GM19240 (cell line): ENCODE results near the gene C10orf88.
A peak's percentile ranks its signal among the peaks of the same experiment; 100 is the strongest.
"Not testable (repeated sequence)": the region's sequence is repeated elsewhere in the genome, so short reads cannot be mapped to it uniquely, and the experiment has no call there.

ENCODE experiments used
- DNase-seq: peaks from one replicate; pipeline ENCODE4 v3.0.0; 2011; ENCODE audit warnings: low spot score; ENCODE audit not compliant: insufficient read length

Gene C10orf88

DNA sequence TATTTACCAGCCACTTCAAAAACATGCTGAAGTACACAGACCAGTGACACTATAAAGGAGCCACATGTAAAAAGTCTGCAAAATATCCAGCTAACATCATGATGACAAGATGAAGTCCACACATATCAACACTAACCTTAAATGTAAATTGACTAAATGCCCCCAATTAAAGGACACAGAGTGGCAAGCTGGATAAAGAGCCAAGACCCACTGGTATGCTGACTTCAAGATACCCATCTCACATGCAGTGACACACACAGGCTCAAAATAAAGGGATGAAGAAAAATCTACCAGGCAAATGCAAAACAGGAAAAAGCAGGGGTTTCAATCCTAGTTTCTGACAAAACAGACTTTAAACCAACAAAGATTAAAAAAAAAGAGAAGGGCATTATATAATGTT, 12.9 kb upstream of the C10orf88 start:
- DNase-seq, result no peak

DNA sequence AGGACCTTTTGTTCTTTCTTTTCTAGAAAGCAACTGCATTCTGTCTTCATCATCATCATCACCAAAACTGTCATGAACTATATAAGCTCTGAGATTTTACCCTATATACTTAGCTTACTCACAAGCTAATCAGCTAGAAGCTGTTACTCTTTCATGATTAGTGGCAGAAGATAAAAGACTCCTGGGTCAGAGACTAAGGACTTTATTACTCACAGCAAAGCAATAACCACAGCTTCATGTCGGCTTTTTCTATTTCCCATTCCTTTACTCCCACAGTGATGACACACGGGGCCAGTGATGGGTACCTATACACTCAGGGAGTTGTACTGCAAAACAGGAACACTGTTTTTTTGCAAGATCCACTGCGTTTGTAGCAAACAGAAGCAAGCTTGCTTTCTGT, 8.4 kb upstream of the C10orf88 start:
- DNase-seq, result no peak

- DNase-seq, result no peak
These were observed 3.4 kb upstream of the C10orf88 start for GRCh38 chr10:122957474-122957873.

DNA sequence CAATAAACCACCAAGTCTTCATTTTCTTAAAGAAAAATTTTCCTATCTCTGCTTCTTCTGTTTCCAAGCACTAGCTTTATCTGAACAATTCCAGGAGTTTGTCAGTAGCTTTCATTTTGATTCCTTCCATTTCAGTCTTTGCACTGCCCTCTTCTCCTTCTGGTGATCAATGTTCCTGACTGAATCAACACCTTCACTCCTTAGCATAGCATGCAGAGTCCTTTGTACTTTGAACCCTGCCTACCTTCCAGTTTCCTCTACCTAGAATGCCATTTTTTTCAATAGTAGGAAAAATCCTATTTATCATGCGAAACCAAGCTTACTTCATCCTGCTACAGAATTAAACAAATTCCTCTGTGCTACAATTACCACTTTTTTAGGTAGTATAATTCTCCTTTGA, 1.9 kb upstream of the C10orf88 start:
- DNase-seq, result no peak

GRCh38 chr10:122954731-122955050, 664 bp upstream of the C10orf88 start:
- DNase-seq, result no peak

DNA sequence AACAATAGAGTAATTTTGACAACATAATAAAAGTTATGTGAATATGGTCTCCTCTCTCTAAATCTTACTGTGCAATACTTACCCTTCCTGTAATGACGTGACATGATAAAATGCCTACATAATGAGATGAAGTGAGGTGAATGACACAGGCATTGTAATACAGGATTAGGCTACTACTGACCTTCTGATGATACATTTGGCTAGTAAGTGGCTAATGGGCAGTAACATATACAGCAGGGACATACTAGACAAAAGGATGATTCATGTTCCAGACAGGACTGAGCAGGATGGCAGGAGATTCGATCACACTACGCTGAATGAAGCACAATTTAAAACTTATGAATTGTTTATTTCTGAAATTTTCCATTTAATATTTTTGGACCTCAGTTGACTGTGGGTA, 4.7 kb downstream of the C10orf88 start:
- DNase-seq, result no peak

GRCh38 chr10:122939856-122940543, 14.0 kb downstream of the C10orf88 start:
- no peak for DNase-seq

DNA sequence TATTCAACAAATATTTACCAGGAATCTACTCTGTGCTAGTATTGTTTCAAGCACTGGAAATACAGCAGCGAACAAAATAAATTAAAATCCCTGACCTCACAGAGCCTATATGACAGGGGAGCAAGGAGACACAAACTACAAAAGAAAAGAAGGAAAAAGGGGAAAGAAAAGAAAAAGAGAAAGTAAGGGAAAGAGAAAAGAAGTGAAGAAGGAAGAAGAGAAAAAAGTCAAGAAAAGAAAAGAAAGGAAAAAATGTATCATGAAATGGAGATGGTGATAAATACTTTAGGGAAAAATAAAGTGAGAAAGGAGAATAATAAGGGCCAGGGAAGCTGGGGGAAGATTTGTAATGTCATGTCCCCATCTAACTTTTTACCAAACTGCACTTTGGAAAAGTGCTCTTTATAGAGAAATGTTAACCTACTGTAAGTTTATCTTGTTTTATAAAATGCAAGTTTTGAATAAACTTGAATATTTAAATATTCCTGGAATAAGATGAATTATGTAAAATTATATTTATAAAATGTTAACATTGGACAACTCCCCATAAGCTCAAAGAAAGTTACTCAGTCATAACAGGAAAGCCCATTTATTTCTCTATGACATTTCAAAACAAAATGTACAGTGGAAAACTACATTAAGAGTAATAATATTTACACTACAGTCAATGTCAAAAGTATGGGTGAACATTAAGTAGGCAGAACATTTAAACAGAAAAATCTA, 14.7 kb downstream of the C10orf88 start:
- no peak for DNase-seq

DNA sequence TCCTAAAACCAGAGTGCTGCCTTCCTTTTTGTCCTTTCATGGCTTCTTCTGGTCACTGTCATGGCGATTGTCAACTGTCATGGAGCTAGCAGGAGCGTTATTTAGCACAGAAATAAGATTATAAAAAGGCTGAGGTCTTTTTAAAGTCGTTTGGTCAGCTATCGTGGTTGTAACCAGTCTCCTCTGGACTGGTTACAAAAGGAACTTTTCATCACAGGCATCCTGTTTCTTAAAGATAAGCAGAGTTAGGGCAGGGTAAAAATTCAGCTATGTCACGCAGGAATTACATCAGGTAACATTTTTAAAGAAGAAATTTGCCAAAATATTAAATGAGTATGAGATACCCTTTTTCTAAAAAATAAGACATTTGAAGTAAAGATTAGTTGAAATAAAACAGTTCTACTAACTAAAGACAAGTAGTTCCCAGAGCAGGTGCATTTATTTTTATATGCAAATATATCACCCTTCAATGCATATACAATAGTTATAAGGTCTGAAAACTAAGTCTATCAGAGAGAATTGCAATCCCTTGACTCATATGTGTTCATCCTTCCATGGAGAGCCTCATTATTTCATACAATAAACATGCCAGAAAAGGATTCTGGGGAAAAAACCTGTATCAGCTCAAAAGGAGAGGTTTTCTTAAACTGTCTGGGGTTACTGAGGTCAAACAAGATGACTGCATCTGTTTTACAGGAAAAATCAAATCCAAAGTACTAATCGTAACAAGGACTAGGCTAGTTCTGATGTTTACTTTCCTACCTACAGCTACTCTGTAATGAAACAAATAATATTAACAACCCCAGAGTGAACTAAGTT, 22.7 kb downstream of the C10orf88 start:
- no peak for DNase-seq

GRCh38 chr10:122930140-122930539, 23.9 kb downstream of the C10orf88 start:
- no peak for DNase-seq

- no peak for DNase-seq
These were observed 38.3 kb downstream of the C10orf88 start for GRCh38 chr10:122915700-122916099.

DNA sequence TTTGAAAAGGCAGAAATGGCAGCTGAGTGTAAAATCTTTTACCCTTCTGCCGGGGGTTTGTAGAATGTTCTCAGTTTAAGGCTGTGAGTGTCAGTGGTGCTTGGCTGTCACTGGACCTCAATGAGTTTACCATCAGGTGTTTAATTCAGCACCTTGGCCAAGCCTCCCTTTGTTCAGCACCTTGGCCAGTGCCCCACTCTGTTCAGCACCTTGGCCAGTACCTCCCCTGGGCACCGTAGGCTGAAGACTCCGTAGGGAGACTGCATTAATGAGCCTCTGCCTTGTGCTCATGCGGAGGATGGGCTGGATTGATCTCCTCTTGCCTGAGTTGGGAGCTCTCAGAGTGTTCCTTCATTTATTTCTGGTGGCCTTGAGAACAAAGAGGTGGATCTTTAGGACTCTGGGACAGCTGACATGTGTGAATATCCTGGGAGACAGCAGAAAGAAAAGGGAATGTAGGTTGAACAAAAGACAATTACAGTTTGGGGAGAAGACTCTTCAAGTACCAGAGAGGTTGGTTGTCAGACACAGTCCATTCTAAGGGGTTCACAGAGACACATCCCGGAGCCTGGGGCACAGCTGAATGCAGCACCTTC, 42.0 kb downstream of the C10orf88 start:
- DNase-seq, result peak; percentile 16

- DNase-seq, result no peak
These were observed 43.7 kb downstream of the C10orf88 start, which contains the start of gene FAM24A for GRCh38 chr10:122910310-122910709. FAM24A (plus strand) TSS chr10:122910610; CDS start chr10:122911635, 1,025 bp downstream.

DNA sequence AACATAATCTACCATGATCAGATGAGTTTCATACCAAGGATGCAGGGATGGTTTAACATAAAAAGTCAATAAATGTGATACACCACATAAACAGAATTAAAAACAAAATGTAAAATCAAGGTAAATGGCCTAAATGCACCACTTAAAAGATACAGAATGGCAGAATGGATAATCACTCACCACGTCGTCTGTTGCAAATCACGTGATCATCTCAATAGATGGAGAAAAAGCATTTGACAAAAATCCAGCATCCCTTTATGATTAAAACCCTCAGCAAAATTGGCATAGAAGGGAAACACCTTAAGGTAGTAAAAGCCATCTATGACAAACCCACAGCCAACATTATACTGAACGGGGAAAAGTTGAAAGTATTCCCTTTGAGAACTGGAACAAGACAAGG, 50.2 kb downstream of the C10orf88 start:
- not testable (repeated sequence) for DNase-seq

DNA sequence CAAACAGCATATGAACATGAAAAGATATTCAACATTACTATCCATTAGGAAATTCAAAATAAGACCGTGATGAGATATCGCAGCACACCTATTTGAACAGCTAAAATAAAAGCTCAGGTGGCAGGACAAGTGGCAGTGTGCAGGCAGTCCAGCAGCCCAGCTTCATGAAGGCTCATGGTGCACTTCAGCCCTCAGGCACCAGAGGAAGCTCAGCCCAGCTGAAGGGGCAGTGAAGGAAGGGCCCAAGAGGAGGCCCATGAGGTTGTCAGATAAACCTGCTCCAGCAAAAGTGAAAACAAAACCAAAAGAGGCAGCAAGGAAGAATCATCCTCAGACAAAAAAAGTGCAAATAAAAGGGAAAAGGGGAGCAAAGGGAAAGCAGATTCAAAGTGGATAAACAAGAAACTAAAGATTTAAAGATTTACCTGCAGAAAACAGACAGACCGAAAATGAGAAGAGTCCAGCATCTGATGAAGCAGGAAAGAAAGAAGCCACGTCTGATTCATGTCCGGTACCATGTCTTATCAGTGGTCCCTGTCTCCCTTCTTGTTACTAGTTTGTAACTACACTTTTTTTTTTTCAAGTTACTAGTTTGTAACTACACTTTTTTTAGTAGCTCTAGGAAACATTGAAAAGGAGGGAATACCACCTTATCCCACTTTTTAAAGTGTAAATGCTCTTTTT, 59.6 kb downstream of the C10orf88 start:
- no peak for DNase-seq

DNA sequence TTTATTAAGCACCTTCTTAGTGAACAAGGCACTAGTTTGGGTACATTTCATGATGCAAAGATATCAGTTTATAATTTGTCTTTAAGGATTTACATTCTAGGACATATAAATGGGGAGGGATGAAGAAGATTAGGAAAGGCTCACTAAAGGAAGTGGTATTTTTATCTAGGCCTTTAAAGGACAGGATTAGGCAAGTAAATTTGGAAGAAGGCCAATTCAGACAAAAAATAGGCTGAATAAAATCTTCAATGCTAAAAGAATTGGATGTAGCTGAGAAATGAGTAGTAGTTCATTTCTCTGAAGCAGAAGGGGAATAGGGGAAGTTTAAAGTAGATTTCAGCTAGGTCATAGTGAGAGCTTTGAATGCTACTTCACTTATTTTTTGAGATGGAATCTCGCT, 69.9 kb downstream of the C10orf88 start:
- no peak for DNase-seq

DNA sequence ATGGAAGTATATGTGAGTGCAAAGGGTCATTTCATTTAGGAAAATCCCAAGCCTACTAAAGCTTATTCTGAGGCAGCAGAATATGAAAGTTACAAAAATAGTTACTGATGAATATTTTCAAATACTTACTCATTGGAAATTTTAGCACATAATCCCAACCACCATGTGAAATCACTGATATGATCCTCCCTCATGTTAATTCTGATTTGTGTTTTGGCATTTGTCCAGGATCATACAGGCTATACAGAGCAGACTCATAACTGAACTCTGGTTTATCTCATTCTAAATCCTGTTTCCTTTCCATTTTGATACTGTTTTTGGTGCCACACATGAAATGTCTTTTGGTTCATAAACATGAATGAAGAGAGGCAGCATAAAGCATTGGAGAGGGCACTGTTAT, 71.3 kb downstream of the C10orf88 start:
- DNase-seq, result no peak
